Transverse colon (tissue), 4 donors: ENCODE data around the gene FRYL. TPM values are rescaled to one million over a fixed set of nuclear protein-coding genes. Genes with fewer than 3 reads are reported as not detected.

Experiments
- DNase-seq: peaks from one replicate; pipeline ENCODE4 v3.0.0-alpha.2; 2019
- H3K27ac ChIP-seq, 4 donors: fragments of 200-600 bp; sonication (generic); 2 replicates each; pipeline ENCODE4 v1.5.1; 2016 to 2018; ENCODE audit warnings: inconsistent platforms in 4 of 4
- H3K27me3 ChIP-seq: fragments of 200-600 bp; sonication (generic); 2 replicates; pipeline ENCODE4 v1.5.1; 2017; ENCODE audit warnings: inconsistent platforms
- H3K36me3 ChIP-seq, 4 donors: fragments of 200-600 bp; sonication (generic); 2 replicates each; pipeline ENCODE4 v1.5.1; 2017 to 2019; ENCODE audit warnings: inconsistent platforms in 4 of 4
- H3K4me1 ChIP-seq, 4 donors: fragments of 200-600 bp; sonication (generic); 2 replicates each; pipeline ENCODE4 v1.5.1; 2017 to 2020; ENCODE audit warnings: inconsistent platforms in 4 of 4
- H3K4me3 ChIP-seq, 4 donors: fragments of 200-600 bp; sonication (generic); 1 replicate in 1 of 4; 2 replicates in 3 of 4; pipeline versions ENCODE4 v1.5.1 to v1.6.1; 2017 to 2019; ENCODE audit warnings: inconsistent platforms in 4 of 4
- H3K9me3 ChIP-seq, 2 donors: fragments of 200-600 bp; sonication (generic); 2 replicates each; pipeline ENCODE4 v1.5.1; 2017 to 2019; ENCODE audit warnings: inconsistent platforms in 2 of 2
- EP300 ChIP-seq: sonication (generic); formaldehyde crosslinking; IDR thresholded peaks from one replicate; pipeline ENCODE4 v1.6.1; 2017; ENCODE audit warnings: antibody characterized with exemption, low read depth
- POLR2A ChIP-seq: fragments of 450-650 bp; IDR thresholded peaks from one replicate; pipeline ENCODE4 v1.6.1; 2016; ENCODE audit warnings: antibody characterized with exemption, mild to moderate bottlenecking, moderate library complexity
- POLR2AphosphoS5 ChIP-seq, 3 donors: sonication (generic); formaldehyde crosslinking; IDR thresholded peaks; one replicate each; pipeline ENCODE4 v1.6.1; 2016; ENCODE audit warnings: antibody characterized with exemption in 3 of 3
- WGBS, 2 donors: methylation state at CpG; one replicate each; pipeline ENCODE4 v1.1.5; 2018; ENCODE audit warnings: low coverage in 1 of 2; 5-methylcytosine and 5-hydroxymethylcytosine counted together
- in situ Hi-C, 4 donors: fragments of 200-750 bp; cut with MboI; loops; one replicate each; pipeline versions ENCODE4 v1.15.0 to v1.15.1; 2017; ENCODE audit warnings: low sequenced_read_pairs in 3 of 4, low pct_ligation_motif_present in 1 of 4, low pct_unique_long_range_greater_than_20kb in 1 of 4
- intact Hi-C: fragments of 100-400 bp; cut with DNase I; formaldehyde crosslinking; loops from one replicate; pipeline ENCODE4 v1.15.1; 2023; ENCODE audit warnings: low total_unique reads
- total RNA-seq, 4 donors: library from RNA; depleted of rRNA; stranded (reverse); fragments of >200 nt; gene quantifications; one replicate each; pipeline ENCODE4 v1.1.0, GENCODE V29; 2016
- TF ChIP-seq, protein P1 (sequence below), 5 experiments: fragments of 200-600 bp in 3 of 5; fragments of 450-650 bp in 2 of 5; sonication (generic) in 3 of 5; IDR thresholded peaks; 1 replicate in 2 of 5; 2 replicates in 3 of 5; pipeline ENCODE4 v1.5.1; 2016 to 2017; ENCODE audit warnings: antibody characterized with exemption in 5 of 5, inconsistent platforms in 3 of 5, mild to moderate bottlenecking in 2 of 5, moderate library complexity in 1 of 5

The FRYL gene
- total RNA-seq, 4 donors from 2014 or later: 477 to 645 (median 545) TPM

DNA sequence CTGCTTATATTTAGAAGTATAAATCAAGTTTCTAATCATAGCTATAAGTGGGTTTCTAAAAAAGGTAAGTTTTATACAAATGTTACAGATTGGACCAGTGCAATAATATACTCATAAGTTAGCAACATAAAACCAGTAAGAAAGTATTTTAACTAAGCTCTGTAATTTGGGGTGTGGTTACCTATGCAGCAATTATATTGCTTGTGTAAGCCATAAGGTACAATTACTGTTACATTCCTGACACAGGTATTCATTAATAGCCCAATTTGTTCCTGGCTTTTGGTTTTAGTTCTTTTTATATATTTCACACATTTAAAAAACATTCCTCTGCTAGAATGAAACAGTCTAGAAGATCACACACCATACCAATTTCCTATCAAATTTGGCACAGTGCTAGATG, 115.1 kb downstream of the FRYL start:
- Histone ChIP-seq H3K36me3 (no peaks in the 10 kb centered on the region), H3K4me3 (no peak overlapping the region), H3K27ac (peak overlapping the region; percentile 70 to 84 (median 80)), H3K4me1 (peaks cover 10 to 87% (median 72%) of the 10 kb centered on the region in 4 donors), H3K9me3 (peaks cover 0 to 8% of the 10 kb centered on the region in 2 donors), H3K27me3 (no peaks in the 10 kb centered on the region)
- in situ Hi-C loops: loop anchor here in 1 of 4 donors (10.0 kb wide), 1 partner anchor 60 kb away; no protein-coding TSS in a partner anchor
- intact Hi-C loops: no loop called here
- TF ChIP-seq POLR2AphosphoS5 (IDR thresholded peaks at IDR 0.05) (no peak), EP300 (no peak), POLR2A (no peak)
- TF ChIP-seq, protein P1, sequence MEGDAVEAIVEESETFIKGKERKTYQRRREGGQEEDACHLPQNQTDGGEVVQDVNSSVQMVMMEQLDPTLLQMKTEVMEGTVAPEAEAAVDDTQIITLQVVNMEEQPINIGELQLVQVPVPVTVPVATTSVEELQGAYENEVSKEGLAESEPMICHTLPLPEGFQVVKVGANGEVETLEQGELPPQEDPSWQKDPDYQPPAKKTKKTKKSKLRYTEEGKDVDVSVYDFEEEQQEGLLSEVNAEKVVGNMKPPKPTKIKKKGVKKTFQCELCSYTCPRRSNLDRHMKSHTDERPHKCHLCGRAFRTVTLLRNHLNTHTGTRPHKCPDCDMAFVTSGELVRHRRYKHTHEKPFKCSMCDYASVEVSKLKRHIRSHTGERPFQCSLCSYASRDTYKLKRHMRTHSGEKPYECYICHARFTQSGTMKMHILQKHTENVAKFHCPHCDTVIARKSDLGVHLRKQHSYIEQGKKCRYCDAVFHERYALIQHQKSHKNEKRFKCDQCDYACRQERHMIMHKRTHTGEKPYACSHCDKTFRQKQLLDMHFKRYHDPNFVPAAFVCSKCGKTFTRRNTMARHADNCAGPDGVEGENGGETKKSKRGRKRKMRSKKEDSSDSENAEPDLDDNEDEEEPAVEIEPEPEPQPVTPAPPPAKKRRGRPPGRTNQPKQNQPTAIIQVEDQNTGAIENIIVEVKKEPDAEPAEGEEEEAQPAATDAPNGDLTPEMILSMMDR (IDR thresholded peaks at IDR 0.05): no peak
- DNase-seq: no peak

DNA sequence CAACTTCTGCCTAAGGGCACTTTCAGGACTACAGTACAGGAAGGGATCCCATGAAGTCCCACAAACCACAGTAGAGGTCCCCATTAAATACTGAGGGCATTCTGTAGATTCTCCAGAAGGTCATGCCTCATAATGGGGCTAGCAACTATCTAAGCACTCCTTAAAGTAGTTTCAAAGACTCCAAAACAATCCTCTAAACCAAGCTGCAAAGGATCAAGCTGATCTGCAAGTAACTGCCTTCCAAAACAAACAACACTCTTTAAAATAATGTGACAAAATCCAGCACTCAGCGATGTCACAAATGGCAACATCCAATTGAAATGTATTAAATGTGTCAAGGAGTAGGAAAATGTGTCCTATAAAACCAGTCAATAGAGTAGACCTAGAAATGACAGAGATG, 118.7 kb downstream of the FRYL start:
- H3K27ac ChIP-seq: peak overlapping the region in 2 of 4 donors; percentile 2 to 42
- 50 to 63% methylated on average over 1 of the region's 1 CpG for WGBS, 2 donors
- in situ Hi-C loops (loop anchor here in 1 of 4 donors (10.0 kb wide), 1 partner anchor 57 kb away; no protein-coding TSS in a partner anchor), intact Hi-C loops (no loop called here)
- no peak for TF ChIP-seq EP300
- no peak for TF ChIP-seq POLR2A
- TF ChIP-seq POLR2AphosphoS5 (IDR thresholded peaks at IDR 0.05): no peak
- TF ChIP-seq, protein P1 (IDR thresholded peaks at IDR 0.05): no peak
- peaks cover under 1 to 60% (median 47%) of the 10 kb centered on the region in 4 donors for H3K4me1 ChIP-seq
- DNase-seq: no peak
- no peaks in the 10 kb centered on the region for H3K36me3 ChIP-seq
- H3K4me3 ChIP-seq: no peak overlapping the region
- peaks cover 0 to 8% of the 10 kb centered on the region in 2 donors for H3K9me3 ChIP-seq
- no peaks in the 10 kb centered on the region for H3K27me3 ChIP-seq

DNA sequence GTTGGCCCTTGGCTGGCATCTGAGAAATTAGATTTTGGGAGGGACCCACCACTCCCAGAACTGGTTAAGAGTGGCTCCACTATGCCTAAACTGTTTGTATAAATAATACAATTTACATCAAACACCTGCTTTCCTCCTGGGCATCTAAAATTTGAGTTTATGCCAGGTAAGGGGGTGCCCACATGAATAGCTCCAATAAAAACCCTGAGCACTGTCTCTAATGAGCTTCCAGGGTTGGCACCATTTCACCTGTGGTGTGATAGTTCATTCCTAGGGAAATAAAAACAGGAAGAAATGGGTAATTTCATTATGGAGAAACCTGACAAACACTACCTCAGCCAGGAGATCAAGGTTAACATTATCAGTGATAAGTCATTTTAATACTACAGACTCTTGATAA, 119.7 kb downstream of the FRYL start:
- no peak for DNase-seq
- no peaks in the 10 kb centered on the region for H3K27me3 ChIP-seq
- TF ChIP-seq POLR2A (no peak), EP300 (no peak), POLR2AphosphoS5 (IDR thresholded peaks at IDR 0.05) (no peak)
- TF ChIP-seq, protein P1 (IDR thresholded peaks at IDR 0.05): no peak
- intact Hi-C loops (no loop called here), in situ Hi-C loops (loop anchor here in 1 of 4 donors (10.0 kb wide), 1 partner anchor 56 kb away; no protein-coding TSS in a partner anchor)
- no peak overlapping the region for H3K27ac ChIP-seq
- peaks cover 0 to 8% of the 10 kb centered on the region in 2 donors for H3K9me3 ChIP-seq
- H3K4me3 ChIP-seq: no peak overlapping the region
- H3K36me3 ChIP-seq: no peaks in the 10 kb centered on the region
- peaks cover 0 to 51% (median 37%) of the 10 kb centered on the region in 4 donors for H3K4me1 ChIP-seq

DNA sequence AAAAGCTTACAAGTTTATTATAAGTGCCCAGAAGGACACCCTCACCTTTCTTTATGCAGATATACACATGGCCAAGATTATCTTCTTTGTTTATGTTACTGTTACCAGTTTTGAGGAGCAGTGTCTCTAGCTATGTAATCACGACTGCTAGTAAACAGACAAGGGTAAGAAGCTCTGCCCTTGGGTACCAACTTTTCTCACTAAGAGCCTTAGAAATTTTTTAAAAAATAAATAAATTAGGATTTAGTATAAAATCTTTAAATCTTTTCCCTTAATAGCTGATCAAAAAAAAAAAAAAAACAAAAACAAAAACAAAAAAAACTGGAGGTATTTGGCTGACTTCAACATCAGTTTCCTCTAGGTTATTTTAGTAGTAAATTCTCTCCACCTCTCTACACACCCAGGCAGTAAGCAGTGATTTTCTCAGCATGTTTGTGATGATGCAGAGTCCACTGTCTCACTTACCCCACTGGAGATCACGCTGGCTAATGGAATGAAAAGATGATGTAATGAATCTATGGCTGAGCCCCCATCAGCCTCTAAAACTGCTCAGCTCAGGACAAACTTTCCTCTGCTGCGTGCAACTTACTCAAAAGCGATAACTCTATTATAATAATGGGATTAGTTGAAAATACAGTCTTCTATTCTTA, 125.9 kb downstream of the FRYL start:
- intact Hi-C loops (no loop called here), in situ Hi-C loops (no loop called here)
- H3K4me3 ChIP-seq: no peak overlapping the region
- H3K27me3 ChIP-seq: no peaks in the 10 kb centered on the region
- peaks cover 6 to 50% (median 30%) of the 10 kb centered on the region in 4 donors for H3K4me1 ChIP-seq
- no peaks in the 10 kb centered on the region for H3K36me3 ChIP-seq
- H3K27ac ChIP-seq: peak overlapping the region in 3 of 4 donors; percentile 7 to 33 (median 20)
- TF ChIP-seq, protein P1 (IDR thresholded peaks at IDR 0.05): no peak
- TF ChIP-seq EP300: no peak
- TF ChIP-seq POLR2A: no peak
- TF ChIP-seq POLR2AphosphoS5 (IDR thresholded peaks at IDR 0.05): no peak
- WGBS, 2 donors: 53 to 67% methylated on average over 4 of the region's 4 CpGs
- no peaks in the 10 kb centered on the region for H3K9me3 ChIP-seq
- DNase-seq: no peak
